C4-2B (cell line): ENCODE measurements around the gene CYP1A2.

Experiments
- CTCF ChIP-seq: fragments of 450-650 bp; conservative IDR thresholded peaks from 2 replicates; pipeline ENCODE4 v1.5.1; 2017; ENCODE audit warnings: mild to moderate bottlenecking
- ZFX ChIP-seq: fragments of 450-650 bp; IDR thresholded peaks from 2 replicates; pipeline ENCODE4 v1.6.1; 2017

GRCh38 chr15:74726774-74727164 is 21.9 kb upstream of the CYP1A2 start:
- TF ChIP-seq CTCF (no peak), ZFX (no peak)
